T-helper 1 cell treated with Interleukin-12 subunit alpha and Interleukin-12 subunit beta and Interleukin-4 antibody, amounts not matched to agents 30 μg/mL and 1 μg/mL, for 36 hours (primary cell): Measurements from ENCODE around the gene AARS1.
A peak's percentile ranks its signal among the peaks of the same experiment; 100 is the strongest.
"Not testable (repeated sequence)": the region's sequence is repeated elsewhere in the genome, so short reads cannot be mapped to it uniquely, and the experiment has no call there.

Experiments used
- H3K27ac Mint-ChIP-seq: one replicate; pipeline ENCODE4 v1.8.0; 2021; ENCODE audit warnings: mild to moderate bottlenecking, mixed read lengths
- H3K27me3 Mint-ChIP-seq: one replicate; pipeline ENCODE4 v1.8.0; 2021; ENCODE audit warnings: low read depth, mixed read lengths
- H3K36me3 Mint-ChIP-seq: one replicate; pipeline ENCODE4 v1.8.0; 2021; ENCODE audit warnings: low read depth, mixed read lengths
- H3K4me1 Mint-ChIP-seq: one replicate; pipeline ENCODE4 v1.8.0; 2021; ENCODE audit warnings: low read depth, mixed read lengths
- H3K4me3 Mint-ChIP-seq: one replicate; pipeline ENCODE4 v1.8.0; 2021; ENCODE audit warnings: mild to moderate bottlenecking, moderate library complexity, mixed read lengths
- H3K9me3 Mint-ChIP-seq: one replicate; pipeline ENCODE4 v1.8.0; 2021; ENCODE audit warnings: mixed read lengths

The AARS1 gene

DNA sequence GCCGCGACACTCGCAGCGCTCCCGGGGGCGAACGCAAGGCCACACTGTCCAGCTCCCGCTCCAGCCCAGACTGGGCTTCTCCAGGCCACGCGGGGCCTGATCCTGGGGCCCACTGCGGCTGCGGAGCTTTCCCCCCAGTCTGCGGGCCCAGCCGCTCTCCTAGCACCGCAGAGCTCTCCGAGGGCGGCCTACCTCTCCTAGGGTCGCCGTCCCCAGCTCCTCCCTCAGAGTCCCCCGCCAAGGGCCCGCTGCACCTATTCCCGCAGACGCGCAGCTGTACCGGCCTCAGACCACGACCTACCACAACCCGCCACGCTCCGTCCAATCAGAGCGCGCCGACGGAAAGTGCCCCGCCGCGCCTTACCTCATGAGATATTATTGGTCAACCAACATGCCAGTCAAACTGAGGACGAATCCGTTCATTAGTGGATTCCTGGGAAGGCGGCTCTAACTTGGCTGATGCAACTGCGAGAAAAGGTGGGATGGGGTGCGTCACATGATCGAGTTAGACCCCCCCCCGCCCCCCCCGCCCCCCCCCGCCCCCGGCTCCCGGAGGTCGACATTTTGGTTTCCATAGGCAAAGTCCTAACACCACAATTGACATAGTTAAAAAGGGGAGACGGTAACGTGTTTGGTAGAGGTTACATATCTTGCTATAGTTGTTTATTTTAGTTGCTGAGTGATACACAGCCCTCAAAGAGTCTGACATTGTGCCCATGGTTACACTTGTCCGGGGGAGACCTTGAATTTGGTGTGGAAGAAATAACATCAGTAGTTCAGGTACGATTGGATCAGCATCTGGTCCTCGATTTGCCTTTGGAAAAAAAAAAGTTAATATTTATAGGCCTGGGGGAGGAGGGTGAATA, at the start of gene AARS1:
Gene AARS1 (minus strand): TSS at position 278 of the 866 bp plus-strand sequence. CDS start 6,743 bp downstream, outside the sequence.
- peaks cover 11% of the 10 kb centered on the region for H3K36me3 Mint-ChIP-seq
- H3K27me3 Mint-ChIP-seq = no peaks in the 10 kb centered on the region
- H3K4me1 Mint-ChIP-seq = peaks cover 18% of the 10 kb centered on the region
- peak within 1 kb of the TSS; percentile 98 for H3K4me3 Mint-ChIP-seq
- peak within 1 kb of the TSS; percentile 99 for H3K27ac Mint-ChIP-seq
- H3K9me3 Mint-ChIP-seq = no peaks in the 10 kb centered on the region

DNA sequence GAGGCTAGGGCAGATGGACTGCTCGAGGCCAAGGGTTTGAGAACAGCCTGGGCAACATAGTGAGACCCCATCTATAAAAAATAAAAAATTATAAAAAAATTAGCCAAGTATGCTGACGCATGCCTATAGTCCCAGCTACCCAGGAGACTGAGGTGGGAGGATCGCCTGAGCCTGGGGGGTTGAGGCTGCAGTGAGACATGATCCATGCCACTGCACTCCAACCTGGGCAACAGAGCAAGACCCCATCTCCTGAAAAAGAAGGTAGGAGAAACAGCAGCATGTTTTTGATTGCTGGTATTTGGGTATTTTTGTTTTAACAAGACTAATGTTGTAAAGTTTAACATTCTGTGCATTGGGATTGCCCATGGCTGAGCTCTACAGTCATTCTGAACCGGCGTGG, 48.5 kb upstream of the AARS1 start:
- H3K4me3 Mint-ChIP-seq = no peak overlapping the region
- peaks cover 21% of the 10 kb centered on the region for H3K36me3 Mint-ChIP-seq
- no peak overlapping the region for H3K27ac Mint-ChIP-seq
- H3K27me3 Mint-ChIP-seq = no peaks in the 10 kb centered on the region
- H3K4me1 Mint-ChIP-seq = peaks cover 2% of the 10 kb centered on the region
- no peaks in the 10 kb centered on the region for H3K9me3 Mint-ChIP-seq

DNA sequence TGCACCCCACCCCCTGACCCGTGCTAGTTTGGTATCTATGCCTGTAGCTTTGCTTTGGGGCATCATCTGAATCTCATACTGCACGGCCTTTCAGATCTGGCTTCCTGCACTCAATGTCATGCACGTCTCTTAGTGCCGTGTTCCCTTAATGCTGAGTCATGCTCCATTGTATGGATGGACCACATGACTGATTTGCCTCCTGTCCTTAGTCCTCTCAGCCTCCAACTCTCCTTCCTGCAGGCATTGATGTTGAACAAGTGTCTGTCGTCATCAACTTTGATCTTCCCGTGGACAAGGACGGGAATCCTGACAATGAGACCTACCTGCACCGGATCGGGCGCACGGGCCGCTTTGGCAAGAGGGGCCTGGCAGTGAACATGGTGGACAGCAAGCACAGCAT, 43.4 kb upstream of the AARS1 start:
- H3K4me1 Mint-ChIP-seq, H3K27me3 Mint-ChIP-seq, H3K27ac Mint-ChIP-seq, H3K9me3 Mint-ChIP-seq, H3K4me3 Mint-ChIP-seq: not testable (repeated sequence)
- H3K36me3 Mint-ChIP-seq = peaks cover 25% of the 10 kb centered on the region

DNA sequence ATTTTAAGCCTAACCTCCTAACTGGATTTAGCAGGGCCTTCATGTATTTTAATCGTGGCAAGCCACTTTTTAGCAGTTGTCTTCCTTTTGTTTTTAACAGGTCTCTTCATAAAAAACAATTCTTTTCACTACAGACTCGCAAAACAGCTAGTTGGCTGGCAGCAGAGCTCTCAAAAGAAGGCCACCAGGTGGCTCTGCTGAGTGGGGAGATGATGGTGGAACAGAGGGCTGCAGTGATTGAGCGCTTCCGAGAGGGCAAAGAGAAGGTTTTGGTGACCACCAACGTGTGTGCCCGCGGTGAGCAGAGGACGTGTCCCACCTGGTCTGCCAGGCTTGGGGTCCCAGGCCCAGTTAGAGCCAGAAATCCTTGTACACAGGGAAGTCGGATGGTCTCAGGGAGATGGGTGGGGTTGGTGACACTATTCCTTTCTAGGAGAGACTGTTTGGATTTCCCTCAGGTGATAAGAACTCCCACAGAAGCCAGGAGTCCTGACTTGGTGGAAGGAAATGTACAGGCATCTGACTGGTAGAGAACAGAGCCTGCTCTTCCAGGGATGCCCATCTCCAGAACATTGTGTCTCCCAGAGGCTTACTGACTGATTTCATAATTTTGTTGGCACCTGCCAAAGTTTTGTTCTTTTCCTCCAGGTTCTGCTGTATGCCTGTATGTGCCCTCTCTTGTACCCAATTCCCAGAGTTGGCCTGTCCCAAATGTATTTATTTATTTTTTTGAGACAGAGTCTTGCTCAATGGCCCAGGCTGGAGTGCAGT, 42.5 kb upstream of the AARS1 start:
- no peak overlapping the region for H3K27ac Mint-ChIP-seq

DNA sequence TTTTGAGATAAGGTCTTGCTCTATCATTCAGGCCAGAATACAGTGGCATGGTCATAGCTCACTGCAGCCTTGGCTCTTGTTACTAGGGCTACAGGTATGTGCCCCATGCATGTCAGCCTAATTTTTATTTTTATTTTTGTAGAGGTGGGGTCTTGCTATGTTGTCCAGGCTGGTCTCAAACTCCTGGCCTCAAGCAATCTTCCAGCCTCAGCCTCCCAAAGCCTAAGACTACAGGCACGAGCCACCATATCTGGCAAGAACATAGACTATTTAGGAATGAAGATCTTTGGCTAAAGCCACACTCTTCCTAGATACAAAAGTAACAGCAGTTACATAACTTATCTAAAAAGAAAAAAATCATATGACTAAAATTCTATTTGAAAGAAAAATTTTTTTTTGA, 41.8 kb upstream of the AARS1 start:
- no peak overlapping the region for H3K4me3 Mint-ChIP-seq
- H3K27ac Mint-ChIP-seq = no peak overlapping the region
- no peaks in the 10 kb centered on the region for H3K27me3 Mint-ChIP-seq
- peaks cover 24% of the 10 kb centered on the region for H3K36me3 Mint-ChIP-seq
- H3K4me1 Mint-ChIP-seq = peaks cover 3% of the 10 kb centered on the region
- no peaks in the 10 kb centered on the region for H3K9me3 Mint-ChIP-seq

More for the DNA sequence above, 42.5 kb upstream of the AARS1 start:
- peaks cover 25% of the 10 kb centered on the region for H3K36me3 Mint-ChIP-seq
- H3K9me3 Mint-ChIP-seq = no peaks in the 10 kb centered on the region
- peaks cover 3% of the 10 kb centered on the region for H3K4me1 Mint-ChIP-seq
- no peak overlapping the region for H3K4me3 Mint-ChIP-seq
- no peaks in the 10 kb centered on the region for H3K27me3 Mint-ChIP-seq

DNA sequence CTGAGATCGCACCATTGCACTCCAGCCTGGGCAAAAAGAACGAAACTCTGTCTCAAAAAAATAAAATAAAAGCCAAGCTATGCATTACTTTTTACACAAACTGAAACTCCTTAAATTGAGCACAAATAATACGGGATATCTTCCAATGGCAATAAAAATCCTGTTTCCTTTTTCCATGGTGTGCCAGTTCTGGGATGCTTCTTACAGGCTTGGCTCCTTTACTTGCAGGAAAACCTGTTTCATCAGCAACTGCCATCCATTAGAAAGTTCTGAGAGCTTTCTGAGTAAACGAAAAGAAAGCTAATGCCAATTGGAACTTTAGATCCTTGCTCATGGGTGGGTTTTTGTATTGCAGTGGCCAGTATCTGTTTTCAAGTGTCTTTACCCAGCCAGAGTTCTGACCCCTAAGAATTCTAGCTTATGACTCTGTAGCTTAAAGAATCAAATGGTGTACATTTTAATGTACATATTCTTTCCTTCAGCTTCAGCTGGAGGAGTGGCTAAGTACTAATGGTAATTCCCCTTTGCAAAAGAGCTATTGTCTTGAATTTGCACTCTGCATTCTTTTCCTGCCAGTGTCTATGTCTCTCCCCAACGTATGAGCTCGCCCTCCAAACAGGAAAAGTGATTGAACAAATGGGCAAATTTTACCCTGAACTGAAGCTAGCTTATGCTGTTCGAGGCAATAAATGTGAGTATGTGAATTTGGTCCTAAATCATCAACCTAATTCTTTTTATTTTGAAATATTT, 35.9 kb upstream of the AARS1 start:
- no peak overlapping the region for H3K4me3 Mint-ChIP-seq
- no peaks in the 10 kb centered on the region for H3K9me3 Mint-ChIP-seq
- H3K27me3 Mint-ChIP-seq = no peaks in the 10 kb centered on the region
- H3K36me3 Mint-ChIP-seq = peaks cover 14% of the 10 kb centered on the region
- H3K4me1 Mint-ChIP-seq = no peaks in the 10 kb centered on the region
- no peak overlapping the region for H3K27ac Mint-ChIP-seq

DNA sequence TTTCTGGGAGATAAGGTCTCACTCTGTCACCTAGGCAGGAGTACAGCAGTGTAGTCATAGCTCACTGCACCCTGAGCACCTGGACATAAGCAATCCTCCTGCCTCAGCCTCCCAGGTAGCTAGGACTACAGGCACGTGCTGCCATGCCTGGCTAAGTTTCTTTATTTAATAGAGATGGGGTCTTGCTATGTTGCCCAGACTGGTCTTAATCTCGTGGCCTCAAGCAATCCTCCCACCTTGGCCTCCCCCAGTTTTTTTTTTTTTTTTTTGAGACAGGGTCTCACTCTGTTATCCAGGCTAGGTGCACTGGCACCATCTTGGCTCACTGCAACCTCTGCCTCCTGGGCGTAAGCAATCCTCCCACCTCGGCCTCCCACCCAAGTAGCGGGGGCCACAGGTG, 30.8 kb upstream of the AARS1 start:
- no peaks in the 10 kb centered on the region for H3K27me3 Mint-ChIP-seq
- no peak overlapping the region for H3K27ac Mint-ChIP-seq
- H3K4me1 Mint-ChIP-seq = no peaks in the 10 kb centered on the region
- H3K36me3 Mint-ChIP-seq = peaks cover 8% of the 10 kb centered on the region
- H3K9me3 Mint-ChIP-seq = no peaks in the 10 kb centered on the region
- no peak overlapping the region for H3K4me3 Mint-ChIP-seq

DNA sequence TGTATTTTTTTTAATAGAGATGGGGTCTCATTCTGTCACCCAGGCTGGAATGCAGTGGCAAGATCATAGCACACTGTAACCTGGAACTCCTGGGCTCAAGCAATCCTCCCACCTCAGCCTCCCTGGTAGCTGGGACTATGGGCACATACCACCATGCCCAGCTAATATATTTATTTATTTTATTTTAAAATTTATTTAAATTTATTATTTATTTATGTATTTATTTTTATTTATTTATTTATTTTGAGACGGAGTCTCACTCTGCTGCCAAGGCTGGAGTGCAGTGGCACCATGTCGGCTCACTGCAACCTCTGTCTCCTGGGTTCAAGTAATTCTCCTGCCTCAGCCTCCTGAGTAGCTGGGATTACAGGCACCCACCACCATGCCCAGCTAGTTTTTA, 18.4 kb upstream of the AARS1 start:
- not testable (repeated sequence) for H3K9me3 Mint-ChIP-seq, H3K27ac Mint-ChIP-seq, H3K27me3 Mint-ChIP-seq, H3K4me3 Mint-ChIP-seq
- peaks cover 13% of the 10 kb centered on the region for H3K36me3 Mint-ChIP-seq
- peaks cover 12% of the 10 kb centered on the region for H3K4me1 Mint-ChIP-seq

DNA sequence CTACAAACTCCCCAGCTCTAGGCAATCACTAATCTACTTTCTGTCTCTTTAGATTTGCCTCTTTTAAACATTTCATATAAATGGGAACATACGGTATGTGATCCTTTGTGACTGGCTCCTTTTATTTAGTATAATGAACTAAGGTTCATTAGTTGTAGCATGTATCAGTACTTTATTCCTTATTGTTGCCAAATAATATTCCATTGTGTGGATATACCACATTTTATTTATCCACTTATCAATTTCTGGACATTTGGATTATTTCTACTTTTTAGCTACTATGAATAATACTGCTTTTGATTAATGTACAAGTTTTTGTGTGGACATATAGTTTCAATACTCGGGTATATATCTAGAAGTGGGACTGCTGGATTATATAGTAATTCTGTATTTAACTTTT, 17.6 kb upstream of the AARS1 start:
- H3K9me3 Mint-ChIP-seq = no peaks in the 10 kb centered on the region
- H3K36me3 Mint-ChIP-seq = peaks cover 18% of the 10 kb centered on the region
- no peak overlapping the region for H3K4me3 Mint-ChIP-seq
- H3K27me3 Mint-ChIP-seq = no peaks in the 10 kb centered on the region
- no peak overlapping the region for H3K27ac Mint-ChIP-seq
- peaks cover 17% of the 10 kb centered on the region for H3K4me1 Mint-ChIP-seq

DNA sequence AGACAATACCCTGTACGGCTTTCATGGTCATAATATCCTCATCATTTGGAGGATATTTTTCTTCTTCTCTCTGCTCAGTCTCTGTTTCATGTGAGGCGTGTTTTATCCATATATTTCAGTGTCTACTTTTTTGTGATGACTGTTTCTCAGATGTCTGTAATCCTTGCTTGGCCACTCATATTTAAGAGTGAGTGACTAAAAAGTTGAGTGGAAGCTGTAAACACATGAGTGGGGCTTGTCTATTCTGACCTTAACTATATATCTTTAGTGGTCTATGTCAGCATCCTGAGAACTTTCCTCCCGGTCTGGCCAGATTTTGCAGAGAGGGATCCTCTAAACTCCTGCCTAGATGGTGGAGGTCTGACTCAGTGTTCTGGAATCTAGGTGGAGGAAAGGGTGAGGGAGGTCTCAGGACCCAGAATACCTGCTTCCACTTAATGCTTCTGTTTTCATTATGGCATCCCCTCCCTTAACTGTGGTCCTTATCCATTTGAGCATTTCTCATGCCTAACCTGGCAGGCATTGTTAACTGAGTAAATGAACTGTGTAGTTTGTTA, 15.7 kb upstream of the AARS1 start:
- H3K4me3 Mint-ChIP-seq = no peak overlapping the region
- peaks cover 31% of the 10 kb centered on the region for H3K4me1 Mint-ChIP-seq
- H3K27me3 Mint-ChIP-seq = no peaks in the 10 kb centered on the region
- no peak overlapping the region for H3K27ac Mint-ChIP-seq
- peaks cover 33% of the 10 kb centered on the region for H3K36me3 Mint-ChIP-seq
- peaks cover 11% of the 10 kb centered on the region for H3K9me3 Mint-ChIP-seq

DNA sequence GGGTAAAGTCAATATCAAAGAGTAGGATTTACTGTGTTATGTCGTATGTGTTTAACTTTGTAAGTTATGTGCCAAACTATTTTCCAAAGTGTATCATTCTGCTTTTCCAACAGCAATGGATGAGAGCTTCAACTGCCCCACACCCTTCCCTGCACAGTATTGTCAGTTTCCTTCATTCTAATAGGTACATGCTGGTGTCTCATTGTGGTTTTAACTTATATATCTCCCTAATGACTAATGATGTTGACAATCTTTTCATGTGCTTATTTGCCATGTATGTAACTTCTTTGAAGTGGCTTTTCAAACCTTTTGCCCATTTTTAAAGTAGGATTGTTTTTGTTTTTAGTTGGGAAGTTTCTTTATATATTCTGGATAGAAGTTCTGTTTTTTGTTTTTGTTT, 13.4 kb upstream of the AARS1 start:
- peaks cover 37% of the 10 kb centered on the region for H3K36me3 Mint-ChIP-seq
- H3K4me3 Mint-ChIP-seq = no peak overlapping the region
- H3K4me1 Mint-ChIP-seq = peaks cover 40% of the 10 kb centered on the region
- H3K27me3 Mint-ChIP-seq = no peaks in the 10 kb centered on the region
- H3K9me3 Mint-ChIP-seq = peaks cover 11% of the 10 kb centered on the region
- H3K27ac Mint-ChIP-seq = no peak overlapping the region

DNA sequence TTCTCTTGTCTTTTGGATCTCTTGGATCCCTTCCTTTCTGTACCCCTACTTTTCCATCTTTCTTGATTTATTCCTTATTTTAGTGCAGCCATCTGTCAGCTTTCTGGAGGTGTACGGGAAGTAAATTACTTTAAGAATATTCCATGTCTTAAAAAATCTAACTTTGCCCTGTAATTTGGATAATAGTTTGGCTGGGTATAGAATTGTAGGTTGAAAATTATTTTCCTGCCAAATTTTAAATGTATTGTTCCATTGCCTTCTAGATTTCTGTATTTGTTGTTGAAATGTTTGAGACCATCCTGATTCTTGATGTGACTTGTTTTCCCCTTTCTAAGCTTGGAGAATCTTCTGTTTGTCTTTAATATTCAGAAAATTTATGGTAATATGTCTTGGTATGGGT, 11.8 kb upstream of the AARS1 start:
- H3K27ac Mint-ChIP-seq = no peak overlapping the region
- H3K27me3 Mint-ChIP-seq = no peaks in the 10 kb centered on the region
- H3K36me3 Mint-ChIP-seq = peaks cover 37% of the 10 kb centered on the region
- peaks cover 39% of the 10 kb centered on the region for H3K4me1 Mint-ChIP-seq
- H3K4me3 Mint-ChIP-seq = peak overlapping the region; percentile 96
- peaks cover 11% of the 10 kb centered on the region for H3K9me3 Mint-ChIP-seq

DNA sequence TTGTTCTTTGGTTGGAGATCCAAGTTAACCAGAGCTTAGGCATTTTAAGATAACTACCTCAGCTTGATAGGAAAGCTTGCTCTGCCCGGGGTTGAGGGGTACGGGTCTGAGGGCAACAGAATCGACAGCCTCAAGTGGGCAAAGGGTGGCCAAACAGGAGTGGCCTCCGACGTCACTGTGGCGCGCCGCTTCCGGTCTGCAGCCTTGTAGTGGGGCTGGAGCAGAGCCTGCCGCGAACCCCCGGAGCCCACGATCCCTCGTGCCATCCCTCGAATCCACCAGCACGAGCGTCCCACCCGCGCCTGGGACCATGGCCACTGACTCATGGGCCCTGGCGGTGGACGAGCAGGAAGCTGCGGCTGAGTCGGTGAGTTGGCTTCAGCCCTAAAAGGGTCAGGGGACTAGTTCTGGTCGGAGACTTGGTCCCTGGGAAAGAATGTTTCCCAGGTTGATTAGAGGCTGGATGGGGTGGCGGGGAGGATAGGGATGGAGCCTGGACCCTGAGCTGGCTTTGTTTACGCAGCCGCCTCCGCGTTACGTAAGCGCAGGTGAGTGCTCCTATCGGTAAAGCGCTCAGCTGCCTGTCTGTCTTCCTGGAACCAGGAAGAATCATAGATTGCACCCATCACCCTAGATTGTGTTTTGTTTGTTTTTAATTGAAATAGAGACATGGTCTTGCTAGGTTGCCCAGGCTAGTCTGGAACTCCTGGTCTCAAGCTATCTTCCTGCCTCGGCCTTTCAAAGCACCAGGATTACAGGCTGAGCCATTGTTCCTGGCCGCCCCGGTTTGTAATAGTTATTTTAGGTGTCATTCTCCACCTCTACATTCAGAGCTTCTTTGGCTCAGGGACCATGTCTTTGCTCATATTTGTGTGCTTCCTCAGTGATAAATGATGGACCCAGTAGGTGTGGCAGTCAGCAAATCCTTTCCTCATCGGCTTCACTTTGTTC, 10.0 kb upstream of the AARS1 start, which contains the start of gene DDX19B:
Gene DDX19B (plus strand): TSS at position 199 of the 951 bp plus-strand sequence. CDS start 112 bp downstream, at position 311.
- Mint-ChIP-seq H3K4me1 (peaks cover 31% of the 10 kb centered on the region), H3K4me3 (peak within 1 kb of the TSS; percentile 96), H3K27me3 (no peaks in the 10 kb centered on the region), H3K27ac (peak within 1 kb of the TSS; percentile 93), H3K9me3 (peaks cover 11% of the 10 kb centered on the region), H3K36me3 (peaks cover 32% of the 10 kb centered on the region)
